Fibroblast of skin of right quadriceps (primary cell): ENCODE data around the gene HSD11B1L.

Experiments
- DNase-seq: peaks from one replicate; pipeline ENCODE4 v3.0.0-alpha.2; 2013

Gene HSD11B1L

DNA sequence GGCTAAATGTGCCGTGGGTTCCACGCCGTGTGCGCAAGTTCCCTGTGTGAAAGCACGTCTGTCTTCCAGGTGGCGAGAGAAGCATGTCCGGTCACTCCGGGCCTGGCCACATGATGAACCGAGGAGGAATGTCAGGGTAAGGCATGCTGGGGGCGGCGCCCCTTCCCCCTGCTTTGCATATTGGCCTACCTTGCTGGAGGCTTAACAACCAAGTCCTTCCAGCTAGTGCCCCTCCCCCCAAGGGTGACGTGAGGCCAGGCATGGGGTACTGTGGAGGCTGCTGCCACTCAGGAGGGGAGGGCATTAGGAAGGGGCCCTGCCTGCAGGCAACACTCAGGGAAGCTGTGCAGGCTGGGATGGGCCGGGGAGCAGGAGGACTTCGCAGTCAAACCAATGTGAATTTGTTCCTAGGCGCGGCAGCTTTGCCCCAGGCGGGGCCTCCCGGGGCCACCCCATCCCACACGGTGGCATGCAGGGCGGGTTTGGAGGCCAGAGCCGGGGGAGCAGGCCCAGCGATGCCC lies 13.0 kb upstream of the HSD11B1L start:
- DNase-seq, result no peak

DNA sequence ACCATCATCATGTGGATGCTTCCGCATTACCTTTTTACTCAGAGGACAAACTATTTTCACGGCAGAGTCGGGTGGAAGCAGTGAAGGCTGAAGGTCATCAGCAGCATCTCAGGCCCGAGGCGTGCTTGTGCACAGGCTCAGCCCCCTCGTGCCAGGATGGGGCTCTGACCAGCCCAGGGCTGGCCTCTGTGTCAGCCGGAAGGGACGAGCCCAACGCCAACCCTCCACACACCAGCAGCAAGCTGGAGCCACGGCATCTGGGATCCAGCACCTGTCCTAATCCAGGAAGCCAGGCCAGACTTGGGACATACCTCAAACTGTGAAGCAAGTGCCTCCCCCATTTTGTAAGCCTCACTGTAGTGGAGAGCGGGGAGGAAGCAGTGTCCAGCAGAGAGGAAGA lies 11.6 kb upstream of the HSD11B1L start:
- DNase-seq, result no peak

DNA sequence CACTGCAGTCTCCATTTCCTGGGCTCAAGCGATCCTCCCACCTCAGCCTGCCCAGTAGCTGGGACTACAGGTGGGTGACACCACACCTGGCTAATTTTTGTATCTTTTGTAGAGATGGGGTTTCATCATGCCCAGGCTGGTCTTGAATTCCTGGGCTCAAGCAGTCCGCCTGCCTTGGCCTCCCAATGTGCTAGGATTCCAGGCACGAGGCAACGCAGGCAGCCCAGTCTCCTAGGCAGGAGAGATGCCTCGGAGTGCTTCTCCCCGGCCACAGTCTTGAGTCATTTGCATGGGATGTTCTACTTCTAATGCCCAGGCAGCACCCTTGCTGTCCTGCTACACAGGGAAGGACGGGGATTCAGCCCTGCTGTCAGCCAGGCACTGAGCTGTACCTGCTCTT lies 9.2 kb upstream of the HSD11B1L start:
- no peak for DNase-seq

DNA sequence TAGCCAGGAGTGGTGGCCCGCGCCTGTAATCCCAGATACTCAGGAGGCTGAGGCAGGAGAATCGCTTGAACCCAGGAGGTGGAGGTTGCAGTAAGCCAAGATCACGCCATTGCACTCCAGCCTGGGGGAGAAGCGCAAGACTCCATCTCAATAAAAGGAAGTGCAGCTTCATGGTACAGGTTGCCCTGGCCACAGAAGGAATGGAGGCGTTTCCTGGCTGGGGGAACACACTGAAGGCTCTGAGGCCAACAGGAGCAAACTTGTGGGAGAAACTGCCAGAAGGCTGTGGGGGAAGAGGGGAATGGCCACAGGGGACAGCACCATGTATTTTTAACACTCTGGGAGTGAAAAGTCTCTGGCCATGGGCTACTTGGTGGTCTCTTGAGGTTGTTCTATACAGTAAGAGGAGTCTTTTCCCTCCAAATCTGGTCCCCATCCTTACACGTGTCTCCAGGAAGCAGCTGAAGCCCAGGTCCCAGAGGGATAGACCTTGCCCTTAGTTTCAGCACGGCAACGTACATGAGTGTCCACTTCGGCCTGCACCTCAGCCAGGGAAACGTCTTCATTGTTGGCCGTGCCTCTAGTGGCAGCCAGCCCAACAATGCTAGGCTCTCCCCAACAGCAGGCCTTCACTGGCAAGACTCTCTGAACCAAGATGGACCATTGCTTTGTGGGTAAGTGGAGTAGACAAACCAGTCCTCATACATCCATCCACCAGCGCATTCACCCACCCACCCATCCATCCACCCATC lies 7.9 kb upstream of the HSD11B1L start:
- no peak for DNase-seq

- DNase-seq, result no peak
Measured at GRCh38 chr19:5673752-5674151, 7.1 kb upstream of the HSD11B1L start.

GRCh38 chr19:5674714-5675113 lies 6.1 kb upstream of the HSD11B1L start:
- DNase-seq, result no peak

DNA sequence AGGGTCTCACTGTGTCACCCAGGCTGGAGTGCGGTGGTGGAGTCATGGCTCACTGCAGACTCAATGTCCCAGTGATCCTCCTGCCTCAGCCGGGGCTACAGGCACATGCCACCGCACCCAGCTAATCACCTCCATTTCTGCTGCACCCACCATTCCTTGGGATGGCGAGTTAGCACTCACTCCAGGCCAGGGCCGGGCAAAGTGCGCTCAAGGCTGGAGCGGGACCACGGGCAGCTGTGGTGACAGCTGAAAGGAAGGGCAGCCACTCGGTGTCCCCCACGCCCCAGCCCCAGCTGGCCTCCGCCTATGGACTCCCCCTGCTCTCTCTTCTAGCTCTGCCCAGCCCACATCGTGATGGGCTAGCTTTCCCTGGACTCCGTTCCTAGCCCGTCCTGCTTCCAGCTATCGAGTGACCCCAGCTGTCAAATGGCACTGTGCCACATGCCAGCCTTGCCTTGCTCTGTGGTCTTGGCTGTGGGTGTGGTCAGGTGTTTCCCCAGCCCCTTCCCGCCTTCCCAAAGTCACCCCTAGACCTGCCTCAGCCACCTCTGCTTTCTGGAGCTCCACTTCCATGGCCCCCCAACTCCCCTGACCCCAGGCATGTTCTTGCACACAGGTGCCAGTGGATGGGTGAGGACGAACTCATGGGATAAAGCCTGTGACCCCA lies 4.6 kb upstream of the HSD11B1L start:
- DNase-seq, result no peak

- no peak for DNase-seq
Measured at GRCh38 chr19:5676772-5677105, 4.1 kb upstream of the HSD11B1L start.

DNA sequence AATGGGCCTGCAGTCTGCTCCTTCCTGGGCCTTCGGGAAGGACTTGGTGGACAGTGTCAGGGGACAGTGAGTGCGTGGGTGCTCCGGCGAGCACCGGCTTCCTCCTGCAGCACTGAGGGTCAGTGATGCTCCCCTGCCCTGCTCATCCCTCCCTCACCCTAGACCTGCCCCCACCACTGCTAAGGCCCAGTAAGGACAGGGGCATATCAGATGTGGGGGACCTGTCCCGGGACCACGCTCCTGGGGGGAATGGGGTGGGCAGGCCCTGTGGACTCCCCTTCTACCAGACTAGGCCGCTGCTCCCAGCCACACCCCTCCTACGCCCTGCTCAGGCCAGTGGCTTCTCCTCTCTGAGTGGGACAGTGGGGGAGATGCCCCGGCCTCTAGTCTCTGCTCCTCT lies 3.7 kb upstream of the HSD11B1L start:
- no peak for DNase-seq

- DNase-seq, result no peak
Measured at GRCh38 chr19:5677580-5677979, 3.2 kb upstream of the HSD11B1L start.

GRCh38 chr19:5678071-5678718 lies 2.6 kb upstream of the HSD11B1L start:
- DNase-seq, result no peak

GRCh38 chr19:5679289-5680083 lies 1.3 kb upstream of the HSD11B1L start:
- DNase-seq, result no peak

- no peak for DNase-seq
Measured at GRCh38 chr19:5680084-5680436, 767 bp upstream of the HSD11B1L start.

DNA sequence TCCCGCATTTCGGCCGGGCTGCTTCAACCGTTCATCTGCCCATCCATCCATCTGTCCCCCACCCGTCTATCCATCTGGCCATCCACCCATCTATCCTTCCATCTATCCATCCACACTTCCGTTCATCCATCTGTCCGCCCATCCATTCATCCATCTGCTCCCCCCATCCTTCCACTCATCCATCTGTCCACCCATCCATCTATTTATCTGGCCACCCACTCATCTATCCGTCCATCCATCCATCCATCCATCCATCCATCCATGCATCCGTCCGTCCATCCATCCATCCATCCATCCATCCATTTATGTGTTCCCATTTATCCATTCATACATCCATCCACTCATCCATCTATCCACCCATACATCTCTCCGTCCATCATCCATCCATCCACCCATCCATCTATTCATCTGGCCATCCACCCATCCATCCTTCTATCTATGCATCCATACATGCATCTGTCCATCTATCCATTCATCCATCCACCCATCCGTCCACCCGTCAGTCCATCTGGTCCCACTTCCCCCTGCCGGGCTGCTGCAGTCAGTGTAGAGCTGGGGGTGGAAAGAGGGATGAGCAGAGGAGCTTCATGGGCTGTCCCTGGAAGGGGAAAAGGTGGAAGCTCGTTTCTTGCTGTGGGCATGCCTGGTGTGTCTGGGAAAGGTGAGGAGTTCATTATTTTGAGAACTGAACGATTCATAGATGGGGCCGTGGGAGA lies 722 bp downstream of the HSD11B1L start:
- DNase-seq, result no peak

- no peak for DNase-seq
Measured at GRCh38 chr19:5682107-5682482, 1.3 kb downstream of the HSD11B1L start.

DNA sequence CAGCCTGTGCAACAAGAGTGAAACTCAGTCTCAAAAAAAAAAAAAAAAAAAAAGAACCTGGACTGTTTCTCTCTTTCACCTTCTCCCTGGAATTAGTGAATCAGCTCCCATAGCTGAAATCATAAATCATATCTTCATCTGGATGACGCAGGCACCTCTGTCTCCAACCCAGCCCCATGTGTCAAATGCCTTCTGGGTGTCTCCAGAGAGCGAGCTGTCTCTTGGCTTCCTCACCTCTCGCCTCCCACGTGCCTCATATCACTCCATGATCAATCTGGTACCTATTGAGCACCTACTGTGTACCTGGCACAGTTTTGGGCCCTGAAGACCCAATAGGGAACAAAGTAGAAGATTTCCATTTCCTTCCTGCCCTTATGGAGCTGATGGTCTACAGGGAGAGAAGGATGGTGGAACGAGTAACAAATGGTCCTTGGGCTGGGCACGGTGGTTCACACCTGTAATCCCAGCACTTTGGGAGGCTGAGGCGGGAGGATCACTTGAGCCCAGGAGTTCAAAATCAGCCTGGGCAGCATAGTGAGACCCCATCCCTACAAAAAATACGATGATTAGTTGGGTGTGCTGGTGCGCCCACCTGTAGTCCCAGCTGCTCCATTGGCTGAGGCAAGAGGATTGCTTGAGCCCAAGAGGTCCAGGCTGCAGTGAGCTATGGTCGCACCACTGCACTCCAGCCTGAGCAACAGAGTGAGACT lies 2.5 kb downstream of the HSD11B1L start:
- no peak for DNase-seq

DNA sequence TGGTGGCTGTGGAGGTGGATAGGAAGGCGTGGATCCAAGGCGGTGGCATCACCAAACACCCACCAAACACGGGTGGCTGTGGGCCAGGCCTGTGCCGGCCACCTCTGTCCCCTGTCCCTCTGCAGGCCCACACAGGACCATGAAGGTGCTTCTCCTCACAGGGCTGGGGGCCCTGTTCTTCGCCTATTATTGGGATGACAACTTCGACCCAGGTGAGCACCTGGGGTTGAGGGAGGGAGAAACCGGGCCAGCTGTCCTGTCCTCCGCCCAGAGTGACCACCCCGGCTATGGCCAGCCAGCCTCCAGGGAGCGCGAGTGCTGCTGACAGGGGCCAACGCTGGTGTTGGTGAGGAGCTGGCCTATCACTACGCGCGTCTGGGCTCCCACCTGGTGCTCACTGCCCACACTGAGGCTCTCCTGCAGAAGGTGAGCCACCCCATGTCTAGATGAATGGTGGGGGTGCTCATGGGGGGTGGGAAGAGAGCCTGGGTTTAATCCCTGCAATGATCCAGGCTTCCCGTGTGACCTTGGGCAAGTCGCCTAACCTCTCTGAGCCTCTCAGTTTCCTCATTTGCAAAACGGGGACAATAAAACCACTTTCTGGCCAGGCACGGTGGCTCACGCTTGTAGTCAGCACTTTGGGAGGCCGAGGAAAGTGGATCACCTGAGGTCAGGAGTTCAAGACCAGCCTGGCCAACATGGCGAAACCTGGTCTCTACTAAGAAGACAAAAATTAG lies 4.0 kb downstream of the HSD11B1L start:
- DNase-seq, result no peak

GRCh38 chr19:5686326-5686646 lies 5.5 kb downstream of the HSD11B1L start:
- DNase-seq, result no peak

DNA sequence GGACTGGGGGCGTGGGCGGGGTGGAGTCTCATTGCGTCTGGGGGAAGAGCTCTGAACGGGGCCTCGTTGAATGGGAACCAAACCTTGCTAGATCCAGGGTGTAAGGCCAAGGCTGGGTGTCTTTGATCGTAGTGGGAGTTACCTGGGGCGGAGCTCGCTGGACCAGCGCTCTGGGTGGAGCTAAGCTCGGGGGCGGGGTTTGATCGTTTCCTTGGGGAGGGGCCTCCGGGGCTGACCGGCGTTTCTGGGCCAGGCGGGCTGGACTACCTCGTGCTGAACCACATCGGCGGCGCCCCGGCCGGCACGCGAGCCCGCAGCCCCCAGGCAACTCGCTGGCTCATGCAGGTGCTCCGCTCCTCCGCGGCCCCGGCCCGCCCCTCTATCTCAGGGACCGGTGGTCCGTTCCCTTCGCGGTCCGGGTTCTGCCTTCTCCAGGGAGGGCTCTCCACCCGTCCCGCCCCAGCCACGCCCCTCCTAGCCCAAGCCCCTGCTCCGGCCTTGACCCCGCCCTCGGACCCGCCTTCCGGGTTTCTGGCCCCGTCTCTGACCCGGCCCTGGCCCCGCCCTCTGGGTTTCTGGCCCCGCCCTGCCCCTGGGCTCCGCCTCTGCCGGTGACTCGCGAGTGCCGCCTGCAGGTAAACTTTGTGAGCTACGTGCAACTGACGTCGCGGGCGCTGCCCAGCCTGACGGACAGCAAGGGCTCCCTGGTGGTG lies 6.0 kb downstream of the HSD11B1L start:
- peak; percentile 88 for DNase-seq

GRCh38 chr19:5687360-5688198 lies 6.8 kb downstream of the HSD11B1L start:
- no peak for DNase-seq
